HG02840 (cell line): ENCODE data around the gene ACTR5.
"Not testable (repeated sequence)": the region's sequence is repeated elsewhere in the genome, so short reads cannot be mapped to it uniquely, and the experiment has no call there.

ENCODE experiments used
- ATAC-seq: cut with Tn5 transposase; IDR thresholded peaks from one replicate; pipeline ENCODE4 v1.9.1; 2021; ENCODE audit warnings: mild to moderate bottlenecking, moderate library complexity, moderate number of reproducible peaks; ENCODE audit not compliant: unreplicated experiment, low FRiP score

Gene ACTR5

DNA sequence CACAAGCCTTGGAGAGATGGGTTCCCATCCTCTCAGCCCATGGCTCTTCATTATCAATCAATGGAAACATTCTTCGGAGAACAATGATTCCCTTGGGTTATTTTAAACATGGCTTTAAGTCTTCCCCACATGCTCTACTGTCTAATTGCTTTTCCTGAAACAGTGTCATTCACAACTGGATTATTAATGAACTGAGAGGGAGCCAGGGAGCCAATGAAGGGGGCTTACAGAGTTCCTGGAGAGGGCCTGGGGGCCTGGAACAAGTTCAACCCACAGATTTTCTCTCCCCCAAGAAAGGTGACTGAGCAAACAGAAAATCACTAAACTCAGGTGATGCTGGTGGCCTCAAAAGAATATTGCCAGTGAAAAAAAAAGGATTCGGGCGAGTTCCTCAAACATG lies 56.0 kb downstream of the ACTR5 start:
- ATAC-seq: no peak

DNA sequence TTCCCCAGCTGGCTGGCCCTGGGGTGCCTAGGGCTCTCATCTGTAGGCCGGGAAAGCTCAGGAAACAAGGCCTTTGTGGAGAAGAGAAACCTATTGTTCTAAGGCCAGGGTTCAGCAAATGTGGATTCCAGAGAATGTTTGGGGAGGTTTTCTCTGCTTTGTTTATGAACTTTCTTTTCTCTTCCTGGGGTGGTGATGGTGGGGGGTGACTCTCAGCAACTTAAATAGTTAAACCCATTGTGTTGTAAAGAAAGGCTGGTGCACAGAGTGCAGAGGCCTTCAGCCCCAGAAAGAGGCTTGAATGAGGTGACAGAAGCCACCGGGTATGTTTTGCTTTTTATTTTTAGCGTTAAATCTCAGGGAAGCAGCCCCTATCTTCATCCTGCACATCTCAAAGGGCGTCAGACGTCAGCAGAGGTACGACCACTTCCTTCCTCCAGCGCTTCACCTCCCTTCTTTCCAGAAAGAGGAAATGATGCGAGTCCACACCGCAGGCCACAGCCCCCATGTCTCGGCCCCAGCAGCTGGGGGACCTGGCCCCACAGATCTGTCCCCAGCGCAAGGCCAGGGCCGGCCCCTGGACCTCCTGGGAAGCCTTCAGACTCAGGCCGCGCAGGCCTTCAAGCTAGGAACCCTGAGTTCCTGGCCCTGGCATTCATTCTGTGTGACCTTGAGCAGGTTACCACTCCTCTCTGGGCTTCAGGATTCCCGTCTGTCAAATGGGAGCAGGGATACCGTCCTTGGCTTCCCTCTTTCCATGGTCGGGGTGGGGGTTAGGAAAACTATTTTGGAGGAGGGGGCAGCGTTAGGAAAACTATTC lies 56.6 kb downstream of the ACTR5 start:
- ATAC-seq: no peak

DNA sequence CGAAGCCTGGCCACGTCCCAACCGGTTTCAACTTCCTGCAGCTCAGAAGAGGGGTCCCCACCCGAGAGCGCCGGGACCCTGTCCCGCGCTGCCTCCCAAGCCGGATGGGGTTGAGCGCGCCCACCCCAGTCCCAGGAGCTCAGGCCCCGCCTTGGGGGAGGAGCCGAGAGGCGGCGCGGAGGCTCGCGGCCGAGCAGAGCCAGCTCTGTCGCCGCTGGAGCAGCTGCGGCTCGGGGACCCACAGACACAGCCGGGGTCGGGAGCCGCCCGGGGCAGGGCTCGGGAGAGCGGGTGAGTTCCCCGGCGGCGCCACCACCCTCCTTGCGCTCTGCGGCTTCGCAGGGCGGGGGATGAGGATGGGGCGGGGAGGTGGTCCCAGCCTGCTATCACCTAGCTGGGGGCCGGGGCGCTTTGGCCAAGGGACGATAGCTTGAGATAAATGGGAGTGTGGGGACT lies 57.3 kb downstream of the ACTR5 start, which contains the start of gene PPP1R16B:
Gene PPP1R16B (plus strand): TSS at position 196 of the 456 bp plus-strand sequence. CDS start 30,229 bp downstream, outside the sequence.
- ATAC-seq: peak; percentile 46

DNA sequence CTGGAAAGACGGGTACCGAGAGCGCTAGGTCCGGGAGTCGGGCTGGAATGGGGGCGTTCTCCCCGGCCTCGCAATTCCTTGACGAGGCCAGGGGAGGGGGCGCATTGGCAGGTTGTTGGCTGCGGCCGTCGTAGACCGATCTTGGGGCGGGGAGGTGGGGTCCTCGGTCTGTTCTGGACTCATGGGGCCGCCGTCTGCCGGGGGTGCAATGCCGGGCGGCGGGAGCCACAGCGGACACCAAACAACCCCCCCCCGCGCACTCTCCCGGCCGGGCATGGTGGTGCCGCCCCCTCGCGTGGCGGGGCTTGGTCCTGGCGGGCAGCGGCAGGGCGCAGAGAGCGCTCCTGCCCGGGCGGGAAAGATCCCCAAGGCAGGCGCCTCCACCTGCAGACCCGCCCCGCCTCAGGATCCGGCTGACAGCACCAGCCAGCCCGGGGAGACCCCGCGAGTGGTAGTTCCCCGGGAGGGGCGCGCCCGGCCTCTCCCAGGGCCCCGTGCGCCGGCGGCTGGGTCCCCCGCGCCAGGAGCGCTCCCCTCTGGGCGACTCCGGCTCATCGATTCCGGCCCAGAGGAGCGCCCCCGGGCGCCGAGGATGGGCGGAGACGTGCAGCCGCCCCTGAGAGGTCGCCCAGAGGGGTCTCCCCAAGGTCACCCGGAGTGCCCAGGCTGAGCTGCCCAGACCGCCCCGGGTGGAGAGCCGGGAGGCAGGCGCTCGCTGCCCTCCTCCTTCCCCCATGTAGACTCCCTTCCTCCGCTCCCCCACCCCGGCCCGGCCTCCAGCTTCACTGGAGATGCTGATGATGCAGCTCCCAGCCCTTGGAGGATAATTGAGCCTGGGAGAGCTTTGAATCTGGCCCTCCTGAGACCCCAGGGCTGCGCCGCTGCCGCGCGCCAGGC lies 57.9 kb downstream of the ACTR5 start:
- no peak for ATAC-seq

DNA sequence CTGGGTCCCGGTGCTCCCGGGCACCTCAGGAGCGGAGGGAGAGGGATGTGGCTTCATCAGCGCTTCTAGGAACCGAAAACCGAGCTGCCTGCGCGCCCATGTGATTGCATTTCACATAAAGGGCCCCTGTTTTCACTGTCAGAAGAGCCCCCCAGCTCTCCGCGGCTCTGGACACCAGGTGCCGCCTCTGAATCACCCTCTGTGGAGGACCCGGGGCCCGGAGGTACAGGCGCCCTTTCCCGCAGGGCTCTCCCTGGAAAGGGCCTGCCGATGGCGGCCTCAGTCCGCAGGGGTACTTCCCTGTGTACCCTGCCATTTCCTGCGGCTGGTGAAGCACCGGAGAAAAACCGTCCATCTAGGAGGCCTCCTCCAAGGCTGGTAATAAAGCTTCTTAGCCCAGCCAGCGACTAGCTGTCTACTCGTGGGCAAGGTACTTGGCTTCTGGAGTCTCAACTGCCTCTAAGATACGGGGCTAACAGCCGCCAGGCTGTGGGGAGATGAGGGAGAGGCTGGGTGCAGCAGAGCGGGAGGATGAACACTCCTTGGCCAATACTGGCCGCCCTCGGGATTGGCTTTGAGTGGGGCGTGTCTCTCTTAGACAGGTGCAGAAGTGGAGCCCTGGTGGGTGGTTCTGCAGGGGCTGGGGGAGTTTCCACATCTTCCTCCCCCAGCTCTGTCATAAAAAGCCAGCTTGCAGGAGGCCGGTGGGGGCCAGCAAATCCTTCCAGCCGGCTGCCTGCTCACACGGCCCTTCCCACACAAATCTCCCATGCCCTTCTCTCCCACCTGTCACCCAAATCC lies 58.8 kb downstream of the ACTR5 start:
- no peak for ATAC-seq

DNA sequence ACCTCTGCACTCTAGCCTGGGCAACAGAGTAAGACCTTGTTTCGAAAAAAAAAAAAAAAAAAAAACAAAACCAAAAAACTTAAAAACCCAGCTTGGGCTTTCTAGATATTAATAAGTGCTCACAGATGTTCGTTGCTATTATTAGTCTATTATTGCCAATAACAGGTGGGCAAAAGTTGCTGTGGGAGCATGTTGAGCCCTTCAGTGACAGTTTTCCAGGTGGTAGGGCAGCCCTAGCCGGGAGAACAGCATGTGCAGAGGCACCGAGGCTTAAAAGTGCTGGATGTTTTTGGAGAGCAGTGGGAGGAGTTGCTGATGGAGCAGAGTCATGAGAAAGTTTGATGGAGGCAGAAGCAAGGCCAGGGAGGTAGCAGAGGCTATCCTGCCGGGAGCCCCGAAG lies 61.7 kb downstream of the ACTR5 start:
- no peak for ATAC-seq

DNA sequence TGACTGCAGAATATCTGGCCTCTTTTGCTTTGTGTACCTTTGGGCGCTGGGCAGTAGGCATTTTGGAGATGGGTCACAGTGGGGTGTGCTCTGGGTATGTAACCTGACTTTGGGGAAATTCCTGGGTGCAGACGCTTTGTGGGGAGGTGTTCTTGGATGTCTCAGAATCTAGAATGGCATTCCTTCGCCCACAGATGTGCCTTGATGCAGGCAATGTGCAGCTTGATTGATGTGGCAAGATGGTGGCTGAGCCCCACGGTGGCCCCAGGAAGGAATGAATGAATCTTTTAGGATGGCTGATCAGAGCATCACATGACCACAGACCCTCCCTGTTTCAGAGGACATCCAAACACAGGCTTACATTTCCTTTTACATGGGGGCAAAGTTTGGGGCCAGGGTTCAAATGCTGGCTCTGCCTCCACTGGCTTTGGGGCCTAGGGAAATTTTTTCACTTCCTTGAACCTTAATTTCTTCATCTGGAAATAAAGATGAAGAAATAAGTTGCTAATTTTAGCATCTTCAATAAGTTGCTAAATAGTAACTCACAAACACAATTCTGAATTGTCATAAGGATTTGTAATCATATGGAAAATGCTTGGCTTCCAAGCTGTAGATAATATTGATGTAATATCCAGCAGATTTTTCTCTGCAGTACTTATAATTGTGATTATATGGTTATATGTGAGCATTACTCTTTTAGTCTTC lies 62.8 kb downstream of the ACTR5 start:
- no peak for ATAC-seq

DNA sequence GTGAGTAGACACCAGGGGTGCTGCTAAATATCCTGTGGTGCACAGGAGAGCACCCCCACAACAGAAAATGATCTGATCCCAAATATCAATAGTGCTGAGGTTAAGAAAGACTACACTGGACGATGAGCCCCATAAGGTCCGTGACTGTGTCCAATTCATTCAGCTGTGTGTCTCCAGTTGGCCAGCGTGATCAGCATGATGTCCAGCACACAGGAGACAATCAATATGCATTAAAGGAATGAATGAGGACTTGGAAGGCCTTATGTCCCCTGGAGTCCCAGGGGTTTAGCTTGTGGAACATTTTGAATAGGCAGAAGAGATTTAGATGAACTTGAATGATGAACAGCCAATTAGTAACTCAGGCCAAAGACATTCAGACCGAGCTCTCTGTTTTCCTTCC lies 63.5 kb downstream of the ACTR5 start:
- no peak for ATAC-seq

DNA sequence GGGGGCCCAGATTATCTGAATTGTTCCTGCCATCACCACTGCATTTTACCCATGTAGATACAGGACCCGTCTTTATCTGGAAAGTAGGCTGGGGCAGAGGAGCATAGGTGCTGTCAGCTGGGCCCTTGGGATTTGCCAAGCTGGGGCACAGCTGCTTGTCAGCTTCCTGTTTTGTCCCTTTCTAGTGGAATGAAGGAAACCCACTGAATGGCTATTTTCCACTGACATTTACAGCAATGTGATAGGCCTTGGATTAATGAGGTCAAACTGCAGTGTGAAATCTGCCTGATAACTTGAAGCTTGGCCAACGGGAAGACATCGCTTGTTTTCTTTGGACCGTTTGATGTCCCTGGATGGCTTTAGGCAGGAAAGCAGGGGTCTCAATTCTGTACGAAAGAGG lies 63.9 kb downstream of the ACTR5 start:
- ATAC-seq: no peak

DNA sequence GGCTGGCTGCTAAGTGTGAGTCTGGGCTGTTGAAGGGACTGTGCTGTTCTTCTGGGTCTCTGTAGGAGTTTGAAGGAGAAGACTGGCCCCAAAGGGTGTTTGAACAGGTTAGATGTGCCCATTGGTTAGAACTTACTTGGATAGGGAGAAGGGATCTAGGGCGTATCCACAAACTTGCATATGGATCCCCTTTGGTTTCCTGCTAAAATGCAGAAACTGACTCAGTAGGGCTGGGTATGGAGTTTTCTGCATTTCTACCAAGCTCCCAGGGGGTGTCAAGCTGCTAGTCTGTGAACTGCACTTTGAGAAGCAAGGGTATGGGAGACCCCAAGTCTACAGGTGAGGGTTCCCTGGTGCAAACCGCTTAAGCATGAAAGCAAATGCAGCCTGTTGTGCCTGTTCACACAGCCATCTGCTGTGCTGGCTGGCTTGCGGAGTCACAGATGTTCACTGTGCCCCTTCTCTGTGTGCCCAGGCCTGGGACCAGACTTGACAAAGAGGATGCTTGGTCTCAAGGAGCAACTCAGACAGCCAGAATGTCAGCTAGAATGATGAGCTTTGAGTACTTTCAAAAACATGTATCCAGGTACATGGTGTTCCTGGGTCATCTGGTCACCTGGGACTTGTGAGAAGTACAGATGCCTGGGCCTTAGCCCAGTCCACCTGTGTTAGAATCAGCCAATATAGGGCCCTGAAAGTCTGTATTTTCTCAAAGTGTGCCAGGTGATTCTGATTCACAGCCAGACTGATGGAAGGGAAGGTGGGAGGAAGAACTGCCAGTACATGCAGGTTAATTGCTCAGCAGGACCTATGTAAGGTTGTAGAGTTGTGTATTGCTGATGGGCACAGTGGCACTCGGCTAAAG lies 64.7 kb downstream of the ACTR5 start:
- no peak for ATAC-seq

DNA sequence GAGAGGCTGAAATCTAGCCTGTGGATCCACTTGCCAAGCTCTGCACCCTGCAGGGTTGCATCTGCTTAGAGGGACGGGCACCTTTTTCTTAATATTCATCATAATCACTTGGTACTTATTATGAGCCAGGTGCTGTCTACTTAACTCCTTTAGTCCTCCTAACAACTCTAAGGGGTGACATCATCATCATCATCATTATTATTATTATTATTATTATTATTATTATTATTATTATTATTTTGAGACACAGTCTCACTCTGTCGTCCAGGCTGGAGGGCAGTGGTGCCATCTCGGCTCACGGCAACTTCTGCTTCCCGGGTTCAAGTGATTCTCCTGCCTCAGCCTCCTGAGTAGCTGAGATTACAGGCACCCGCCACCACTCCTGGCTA lies 65.3 kb downstream of the ACTR5 start:
- ATAC-seq: not testable (repeated sequence)

DNA sequence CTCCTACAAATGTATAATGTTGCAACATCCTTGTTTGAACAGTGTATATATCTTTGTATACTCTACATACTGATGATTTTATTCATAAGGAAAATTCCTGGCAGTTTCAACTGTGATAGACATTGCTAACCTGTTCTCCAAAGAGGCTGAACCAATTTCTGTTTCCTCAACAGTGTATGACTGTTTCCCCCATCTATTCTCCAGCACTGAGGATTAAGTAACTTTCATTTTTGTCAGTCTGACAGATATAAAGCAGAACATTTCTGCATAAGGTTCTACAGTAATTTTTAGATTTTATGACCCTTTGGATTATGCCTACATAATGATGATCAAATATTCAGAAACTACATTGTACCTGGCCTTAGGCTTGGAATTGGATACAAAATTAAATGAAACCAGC lies 67.2 kb downstream of the ACTR5 start:
- no peak for ATAC-seq

DNA sequence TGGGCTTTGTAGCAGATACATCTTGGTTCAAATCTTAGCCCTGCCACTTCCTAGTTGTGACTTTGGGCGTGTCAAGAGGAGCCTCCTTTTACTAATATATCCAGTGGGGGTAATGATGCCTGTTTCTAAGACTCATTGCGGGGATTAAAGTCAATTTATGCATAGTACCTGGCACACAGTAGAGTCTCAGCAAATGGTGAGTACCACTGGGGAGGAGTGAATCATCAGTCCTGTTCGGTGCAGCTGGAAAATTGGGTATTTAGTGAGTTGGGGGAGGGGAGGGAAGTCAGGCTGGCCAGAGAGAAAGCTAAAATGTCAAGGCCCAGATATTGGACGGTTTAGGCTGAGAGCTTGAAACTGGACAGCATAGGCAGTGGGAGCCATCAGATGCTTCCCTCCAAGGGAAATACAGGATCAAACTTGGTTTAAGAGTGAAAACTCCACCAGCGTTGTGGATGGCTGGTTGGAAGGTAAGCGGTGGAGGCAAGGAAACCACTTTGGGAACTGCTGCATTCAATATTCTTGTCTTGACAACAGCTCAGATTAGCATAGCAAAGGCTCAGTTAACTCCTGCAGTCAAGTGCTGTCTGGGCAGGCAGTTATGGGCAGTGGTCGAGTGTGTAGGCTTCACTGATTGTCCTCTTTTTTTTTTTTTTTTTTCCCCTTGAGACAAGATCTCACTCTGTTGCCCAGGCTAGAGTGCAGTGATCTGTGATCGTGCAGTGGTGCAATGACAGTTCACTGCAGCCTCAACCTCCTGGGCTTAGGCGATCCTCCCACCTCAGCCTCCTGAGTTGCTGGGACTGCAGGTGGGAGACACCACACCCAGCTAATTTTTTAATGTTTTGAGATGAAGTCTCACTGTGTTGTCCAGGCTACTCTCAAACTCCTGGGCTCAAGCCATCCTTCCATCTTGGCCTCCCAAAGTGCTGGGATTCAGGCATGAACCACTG lies 70.1 kb downstream of the ACTR5 start:
- no peak for ATAC-seq
